GM21526 (cell line): ENCODE data around the gene EMP1.
A peak's percentile ranks its signal among the peaks of the same experiment; 100 is the strongest.

ENCODE experiments used
- ATAC-seq: cut with Tn5 transposase; IDR thresholded peaks from one replicate; pipeline ENCODE4 v1.9.1; 2021; ENCODE audit warnings: moderate library complexity; ENCODE audit not compliant: unreplicated experiment, low FRiP score

The EMP1 gene

GRCh38 chr12:13171921-13172859 is 24.3 kb upstream of the EMP1 start:
- ATAC-seq = no peak

GRCh38 chr12:13173012-13173932 is 23.3 kb upstream of the EMP1 start:
- ATAC-seq = peak; percentile 96

GRCh38 chr12:13175499-13175898 is 21.0 kb upstream of the EMP1 start:
- ATAC-seq = no peak

GRCh38 chr12:13176256-13176655 is 20.3 kb upstream of the EMP1 start:
- no peak for ATAC-seq

- no peak for ATAC-seq
Measured at GRCh38 chr12:13177373-13177772, 19.2 kb upstream of the EMP1 start.

GRCh38 chr12:13177906-13178305 is 18.6 kb upstream of the EMP1 start:
- ATAC-seq = no peak

- no peak for ATAC-seq
Measured at GRCh38 chr12:13178568-13179210, 17.8 kb upstream of the EMP1 start.

GRCh38 chr12:13179211-13180074 is 17.1 kb upstream of the EMP1 start:
- peak; percentile 71 for ATAC-seq

- ATAC-seq = no peak
Measured at GRCh38 chr12:13181375-13182070, 15.0 kb upstream of the EMP1 start.

- no peak for ATAC-seq
Measured at GRCh38 chr12:13182881-13183280, 13.6 kb upstream of the EMP1 start.

GRCh38 chr12:13183620-13184019 is 12.9 kb upstream of the EMP1 start:
- no peak for ATAC-seq

- no peak for ATAC-seq
Measured at GRCh38 chr12:13186302-13186701, 10.2 kb upstream of the EMP1 start.

- ATAC-seq = no peak
Measured at GRCh38 chr12:13187399-13187798, 9.1 kb upstream of the EMP1 start.

- no peak for ATAC-seq
Measured at GRCh38 chr12:13189264-13189663, 7.3 kb upstream of the EMP1 start.

- ATAC-seq = no peak
Measured at GRCh38 chr12:13190275-13190674, 6.3 kb upstream of the EMP1 start.

GRCh38 chr12:13192719-13193118 is 3.8 kb upstream of the EMP1 start:
- no peak for ATAC-seq

GRCh38 chr12:13193505-13194231 is 2.9 kb upstream of the EMP1 start:
- no peak for ATAC-seq

GRCh38 chr12:13194401-13195110 is 2.0 kb upstream of the EMP1 start:
- ATAC-seq = no peak
